8988T (cell line): ENCODE results near the gene CAMK1D.
"Not testable (repeated sequence)": the region's sequence is repeated elsewhere in the genome, so short reads cannot be mapped to it uniquely, and the experiment has no call there.

Experiments
- DNase-seq: peaks from one replicate; pipeline ENCODE4 v3.0.0; 2011

CAMK1D gene

GRCh38 chr10:12834721-12835120 is 485.4 kb downstream of the CAMK1D start:
- no peak for DNase-seq

- DNase-seq, result peak; percentile 35
Observed at GRCh38 chr10:12835709-12836108, 486.4 kb downstream of the CAMK1D start.

- DNase-seq, result no peak
Observed at GRCh38 chr10:12838366-12838765, 489.0 kb downstream of the CAMK1D start.

GRCh38 chr10:12838995-12839927 is 489.9 kb downstream of the CAMK1D start:
- DNase-seq, result no peak

- no peak for DNase-seq
Observed at GRCh38 chr10:12839941-12840611, 490.7 kb downstream of the CAMK1D start.

GRCh38 chr10:12841426-12841825 is 492.1 kb downstream of the CAMK1D start:
- no peak for DNase-seq

- no peak for DNase-seq
Observed at GRCh38 chr10:12841826-12842225, 492.5 kb downstream of the CAMK1D start.

- no peak for DNase-seq
Observed at GRCh38 chr10:12842310-12842709, 493.0 kb downstream of the CAMK1D start.

- no peak for DNase-seq
Observed at GRCh38 chr10:12843296-12843945, 494.1 kb downstream of the CAMK1D start.

GRCh38 chr10:12844811-12845483 is 495.6 kb downstream of the CAMK1D start:
- DNase-seq, result peak; percentile 40

GRCh38 chr10:12846718-12847117 is 497.4 kb downstream of the CAMK1D start:
- DNase-seq, result no peak

GRCh38 chr10:12847361-12847975 is 498.1 kb downstream of the CAMK1D start:
- peak; percentile 44 for DNase-seq

- no peak for DNase-seq
Observed at GRCh38 chr10:12848439-12849173, 499.3 kb downstream of the CAMK1D start.

GRCh38 chr10:12849319-12850181 is 500.2 kb downstream of the CAMK1D start:
- DNase-seq, result no peak

- no peak for DNase-seq
Observed at GRCh38 chr10:12852687-12853086, 503.3 kb downstream of the CAMK1D start.

- DNase-seq, result no peak
Observed at GRCh38 chr10:12854988-12855387, 505.6 kb downstream of the CAMK1D start.

- no peak for DNase-seq
Observed at GRCh38 chr10:12862459-12862858, 513.1 kb downstream of the CAMK1D start.

GRCh38 chr10:12865515-12865914 is 516.2 kb downstream of the CAMK1D start:
- DNase-seq, result not testable (repeated sequence)

- DNase-seq, result no peak
Observed at GRCh38 chr10:12868229-12868628, 518.9 kb downstream of the CAMK1D start.

- DNase-seq, result no peak
Observed at GRCh38 chr10:12869427-12869826, 520.1 kb downstream of the CAMK1D start.

GRCh38 chr10:12872577-12872976 is 523.2 kb downstream of the CAMK1D start:
- no peak for DNase-seq
